HUES48 (cell line): ENCODE results near the gene PPP1CC.
"Not testable (repeated sequence)": the region's sequence is repeated elsewhere in the genome, so short reads cannot be mapped to it uniquely, and the experiment has no call there.

ENCODE experiments used
- H3K27ac ChIP-seq: one replicate; pipeline ENCODE4 v1.7.0; 2013; ENCODE audit warnings: low read depth, low read length, inconsistent platforms
- H3K27me3 ChIP-seq: 2 replicates; pipeline ENCODE4 v1.6.1; 2013; ENCODE audit warnings: mild to moderate bottlenecking, low read length; ENCODE audit not compliant: control insufficient read depth, insufficient read depth
- H3K36me3 ChIP-seq: 2 replicates; pipeline ENCODE4 v1.6.1; 2013; ENCODE audit warnings: low read length; ENCODE audit not compliant: control insufficient read depth, insufficient read depth
- H3K4me1 ChIP-seq: 2 replicates; pipeline ENCODE4 v1.6.1; 2013; ENCODE audit warnings: mild to moderate bottlenecking, low read length; ENCODE audit not compliant: control insufficient read depth, insufficient read depth
- H3K4me3 ChIP-seq: 2 replicates; pipeline ENCODE4 v1.5.1; 2013; ENCODE audit warnings: mild to moderate bottlenecking, low read depth, low read length
- H3K9ac ChIP-seq: 2 replicates; pipeline ENCODE4 v1.6.1; 2013; ENCODE audit warnings: mild to moderate bottlenecking, low read depth, low read length, moderate library complexity
- H3K9me3 ChIP-seq: 2 replicates; pipeline ENCODE4 v1.6.1; 2013; ENCODE audit warnings: low read length; ENCODE audit not compliant: control insufficient read depth, insufficient read depth

The PPP1CC gene

DNA sequence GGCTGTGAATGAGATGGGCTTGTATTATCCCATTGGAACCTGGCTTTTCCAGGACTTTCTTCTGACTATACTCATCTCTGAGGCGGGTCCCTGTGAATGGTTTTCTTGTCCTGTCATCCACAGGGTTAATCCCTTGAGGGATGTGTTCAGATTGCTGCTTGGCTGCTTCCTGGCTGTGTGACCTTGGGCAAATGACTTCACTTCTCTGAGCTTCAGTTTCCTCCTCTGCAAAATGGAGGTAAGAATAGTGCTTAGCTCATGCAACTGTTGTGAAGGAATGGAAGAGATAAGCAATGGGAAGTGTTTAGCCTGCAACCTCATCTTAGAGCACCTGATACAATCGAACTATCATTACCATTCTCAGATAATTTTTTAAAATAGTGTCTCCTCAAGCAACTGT lies 32.1 kb upstream of the PPP1CC start:
- Histone ChIP-seq H3K27me3 (no peaks in the 10 kb centered on the region), H3K36me3 (no peaks in the 10 kb centered on the region), H3K9ac (no peak overlapping the region), H3K4me1 (0 out of 2 replicates have a peak, but pooled peaks cover 3% of the 10 kb centered on the region), H3K9me3 (no peaks in the 10 kb centered on the region), H3K27ac (no peak overlapping the region), H3K4me3 (no peak overlapping the region)

DNA sequence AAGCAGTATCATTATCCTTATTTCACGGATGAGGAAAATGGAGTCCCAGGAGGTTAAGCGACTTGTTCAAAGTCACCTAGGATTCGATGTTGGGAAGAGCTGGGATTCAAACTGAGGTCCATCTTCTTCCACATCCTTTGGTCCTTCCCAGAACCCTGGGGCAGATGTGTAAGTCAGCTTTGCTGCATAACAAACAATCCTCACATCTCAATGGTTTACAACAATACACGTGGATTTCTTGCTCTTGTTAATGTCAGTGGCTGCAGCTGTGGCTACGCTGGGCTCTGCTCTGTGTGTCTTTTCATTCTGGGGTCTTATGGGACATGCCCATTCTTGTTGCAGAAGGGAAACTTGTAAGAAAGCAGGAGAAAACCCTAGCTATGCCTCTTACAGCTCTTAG lies 26.3 kb upstream of the PPP1CC start:
- no peaks in the 10 kb centered on the region for H3K27me3 ChIP-seq
- H3K9me3 ChIP-seq = no peaks in the 10 kb centered on the region
- H3K36me3 ChIP-seq = no peaks in the 10 kb centered on the region
- no peak overlapping the region for H3K4me3 ChIP-seq
- H3K4me1 ChIP-seq = no peaks in the 10 kb centered on the region
- H3K27ac ChIP-seq = no peak overlapping the region
- no peak overlapping the region for H3K9ac ChIP-seq

DNA sequence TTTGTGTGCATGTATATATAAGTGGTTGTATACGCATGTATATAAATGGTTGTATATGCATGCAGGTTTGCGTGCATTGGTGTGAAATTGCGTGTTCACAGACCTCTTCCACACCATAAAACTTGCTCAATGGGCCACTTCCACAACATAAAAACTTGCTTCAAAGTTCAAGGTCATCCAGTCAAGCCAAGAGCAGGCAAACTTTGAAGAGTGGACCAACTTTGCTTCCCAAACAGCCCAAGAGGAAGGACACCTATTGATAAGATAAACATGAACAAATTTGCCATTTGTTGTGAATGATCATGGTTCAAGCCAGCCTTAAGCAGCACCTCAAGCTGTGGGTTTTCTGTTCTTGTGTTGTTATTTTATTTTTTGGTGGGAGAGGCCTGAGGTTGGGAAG lies 25.2 kb upstream of the PPP1CC start:
- Histone ChIP-seq H3K9me3 (no peaks in the 10 kb centered on the region), H3K27ac (no peak overlapping the region), H3K9ac (no peak overlapping the region), H3K4me1 (no peaks in the 10 kb centered on the region), H3K4me3 (no peak overlapping the region), H3K36me3 (no peaks in the 10 kb centered on the region), H3K27me3 (no peaks in the 10 kb centered on the region)

DNA sequence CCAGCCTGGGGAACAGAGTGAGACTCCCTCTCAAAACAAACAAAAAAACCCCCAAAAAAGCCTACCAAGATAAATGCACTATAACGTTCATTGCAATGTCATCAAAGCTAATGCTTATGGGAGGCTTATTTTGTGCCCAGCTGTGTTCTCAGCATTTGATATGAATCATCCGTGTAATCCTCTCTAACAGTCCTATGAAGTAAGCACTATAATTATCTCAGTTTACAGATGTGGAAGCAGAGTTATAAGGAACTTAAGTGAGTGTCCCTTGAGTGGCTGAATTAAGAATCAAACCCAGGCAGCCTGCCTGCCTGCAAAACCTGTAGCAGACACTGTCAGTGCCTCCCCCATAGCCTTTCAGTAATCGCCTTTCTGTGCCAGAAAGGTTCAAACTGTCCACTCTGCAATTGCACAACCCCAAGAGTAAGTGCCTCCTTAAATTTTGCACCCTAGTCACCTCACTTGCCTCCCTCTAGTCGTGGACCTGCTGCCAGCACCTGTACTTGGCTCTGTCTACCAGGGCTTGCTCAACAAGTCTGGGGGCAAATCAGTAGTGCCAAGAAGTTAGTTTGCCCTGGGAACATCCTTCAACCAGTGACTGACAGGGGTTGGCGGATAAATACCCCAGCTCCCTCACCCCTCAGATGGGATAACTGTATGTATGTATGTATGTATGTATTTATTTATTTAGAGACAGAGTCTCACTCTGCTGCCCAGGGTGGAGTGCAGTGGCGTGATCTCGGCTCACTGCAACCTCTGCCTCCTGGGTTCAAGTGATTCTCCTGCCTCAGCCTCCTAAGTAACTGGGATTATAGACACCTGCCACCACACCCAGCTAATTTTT lies 23.8 kb upstream of the PPP1CC start:
- Histone ChIP-seq H3K27me3 (no peaks in the 10 kb centered on the region), H3K36me3 (no peaks in the 10 kb centered on the region), H3K27ac (no peak overlapping the region), H3K4me3 (no peak overlapping the region), H3K9ac (no peak overlapping the region), H3K9me3 (no peaks in the 10 kb centered on the region), H3K4me1 (no peaks in the 10 kb centered on the region)

DNA sequence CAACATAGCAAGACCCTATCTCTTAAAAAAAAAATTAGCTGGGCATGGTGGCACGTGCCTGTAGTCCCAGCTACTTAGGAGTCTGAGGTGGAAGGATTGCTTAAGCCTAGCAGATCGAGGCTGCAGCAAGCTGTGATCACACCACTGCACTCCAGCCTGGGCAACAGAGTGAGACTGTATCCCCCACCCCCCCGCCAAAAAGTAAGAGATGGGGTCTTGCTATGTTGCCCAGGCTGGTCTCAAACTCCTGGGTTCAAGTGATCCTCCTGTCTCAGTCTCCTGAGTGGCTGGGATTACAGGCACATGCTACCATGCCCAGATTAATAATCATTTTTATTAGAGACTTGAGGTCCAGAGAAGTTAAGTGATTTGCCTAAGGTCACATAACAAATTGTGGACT lies 22.9 kb upstream of the PPP1CC start:
- H3K4me3 ChIP-seq, H3K9ac ChIP-seq, H3K27me3 ChIP-seq, H3K27ac ChIP-seq, H3K4me1 ChIP-seq, H3K36me3 ChIP-seq, H3K9me3 ChIP-seq: not testable (repeated sequence)

DNA sequence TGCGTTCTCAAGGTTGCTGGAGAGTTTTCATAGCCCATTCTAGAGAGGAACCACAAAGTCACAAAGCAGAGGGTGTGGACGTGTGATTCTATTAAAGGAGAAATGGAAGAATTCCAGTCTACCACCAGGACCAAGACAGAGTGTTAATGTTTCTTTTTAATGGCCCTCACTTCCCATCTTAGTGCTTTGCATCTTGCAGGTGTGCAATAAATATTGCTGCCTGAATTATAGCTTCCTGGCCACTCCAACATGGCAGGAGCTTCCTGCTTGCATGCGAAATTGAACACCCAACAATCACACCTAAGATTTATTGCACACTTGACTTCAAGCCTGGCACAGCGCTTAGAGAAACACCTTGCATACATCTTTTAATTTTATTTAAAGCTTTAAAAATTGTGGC lies 22.4 kb upstream of the PPP1CC start:
- H3K9ac ChIP-seq = no peak overlapping the region
- no peaks in the 10 kb centered on the region for H3K9me3 ChIP-seq
- H3K4me3 ChIP-seq = no peak overlapping the region
- H3K27ac ChIP-seq = no peak overlapping the region
- H3K4me1 ChIP-seq = no peaks in the 10 kb centered on the region
- no peaks in the 10 kb centered on the region for H3K36me3 ChIP-seq
- H3K27me3 ChIP-seq = no peaks in the 10 kb centered on the region

DNA sequence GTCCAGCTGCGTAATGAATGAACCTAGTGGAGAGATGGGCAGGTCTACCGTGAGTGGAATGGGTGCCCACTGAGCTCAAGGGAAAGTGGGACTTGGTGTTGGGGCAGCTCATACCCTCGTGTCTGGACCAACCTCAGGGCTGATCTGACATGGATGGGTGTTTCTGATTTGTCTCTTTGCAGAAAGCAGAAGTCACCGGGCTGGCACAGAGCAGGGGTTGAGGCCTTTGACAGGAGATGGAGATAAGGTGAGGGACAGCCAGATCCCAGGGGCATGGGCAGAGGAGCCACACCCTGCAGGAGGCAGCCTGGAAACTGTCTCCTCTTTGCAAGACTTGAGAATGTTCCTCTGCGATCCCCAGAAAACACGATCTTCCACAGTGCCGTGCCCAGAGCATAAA lies 20.9 kb upstream of the PPP1CC start:
- no peak overlapping the region for H3K9ac ChIP-seq
- no peaks in the 10 kb centered on the region for H3K9me3 ChIP-seq
- no peaks in the 10 kb centered on the region for H3K36me3 ChIP-seq
- H3K4me1 ChIP-seq = no peaks in the 10 kb centered on the region
- no peak overlapping the region for H3K27ac ChIP-seq
- H3K4me3 ChIP-seq = no peak overlapping the region
- H3K27me3 ChIP-seq = no peaks in the 10 kb centered on the region

DNA sequence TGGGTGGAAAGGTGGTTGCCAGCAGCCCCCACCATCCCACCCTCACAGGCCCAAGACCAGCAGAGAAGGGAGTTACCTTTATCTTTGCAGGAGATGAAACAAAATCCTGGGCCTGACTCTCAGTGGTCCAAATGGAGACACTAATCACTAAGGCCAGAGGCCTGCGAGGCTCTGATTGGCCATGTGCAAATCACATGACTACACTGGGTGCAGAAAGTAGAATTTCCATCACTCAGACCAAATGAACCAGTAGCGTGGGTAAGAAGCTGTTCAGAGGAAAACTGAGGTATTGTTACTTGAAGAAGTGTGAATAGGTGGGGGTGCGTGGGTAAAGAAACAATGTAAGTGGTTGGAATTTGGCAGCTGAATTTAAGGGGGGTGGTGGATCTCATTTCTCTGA lies 20.2 kb upstream of the PPP1CC start:
- no peaks in the 10 kb centered on the region for H3K36me3 ChIP-seq
- no peak overlapping the region for H3K4me3 ChIP-seq
- no peaks in the 10 kb centered on the region for H3K27me3 ChIP-seq
- H3K9me3 ChIP-seq = no peaks in the 10 kb centered on the region
- no peak overlapping the region for H3K9ac ChIP-seq
- H3K4me1 ChIP-seq = no peaks in the 10 kb centered on the region
- H3K27ac ChIP-seq = no peak overlapping the region

DNA sequence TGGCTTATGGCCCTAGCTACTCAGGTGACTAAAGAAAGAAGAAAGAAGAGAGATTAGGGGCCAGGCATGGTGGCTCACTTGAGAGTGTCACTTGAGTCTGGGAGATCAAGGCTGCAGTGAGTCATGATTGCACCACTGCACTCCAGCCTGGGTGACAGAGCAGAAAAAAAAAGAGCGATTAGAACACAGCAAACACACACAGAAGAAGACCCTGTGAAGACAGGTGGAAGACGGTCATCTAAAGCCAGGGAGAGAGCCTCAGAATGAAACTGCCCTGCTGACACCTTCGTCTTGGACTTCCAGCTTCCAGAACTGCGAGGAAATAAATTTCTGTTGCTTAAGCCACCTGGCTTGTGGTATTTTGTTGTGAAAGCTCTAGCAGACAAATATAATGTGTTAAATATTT lies 17.5 kb upstream of the PPP1CC start:
- Histone ChIP-seq H3K27ac (no peak overlapping the region), H3K27me3 (no peaks in the 10 kb centered on the region), H3K9ac (no peak overlapping the region), H3K9me3 (no peaks in the 10 kb centered on the region), H3K36me3 (no peaks in the 10 kb centered on the region), H3K4me1 (no peaks in the 10 kb centered on the region), H3K4me3 (no peak overlapping the region)

DNA sequence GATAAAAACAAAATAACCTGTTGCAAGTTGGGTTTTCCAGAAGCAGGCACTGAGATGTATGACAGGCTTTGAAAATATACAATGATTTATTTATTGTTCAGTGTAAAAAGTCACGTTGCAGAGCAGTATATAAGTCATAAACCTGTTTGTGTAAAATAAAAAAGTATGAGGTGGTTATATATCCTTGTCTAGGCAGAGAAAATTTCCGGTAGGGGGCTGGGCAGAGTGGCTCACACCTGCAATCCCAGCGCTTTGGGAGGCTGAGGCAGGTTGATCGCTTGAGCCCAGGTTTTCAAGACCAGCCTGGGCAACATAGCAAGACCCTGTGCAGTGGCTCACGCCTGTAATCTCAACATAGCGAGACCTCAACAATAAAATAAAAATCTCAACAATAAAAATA lies 16.2 kb upstream of the PPP1CC start:
- Histone ChIP-seq H3K27ac (no peak overlapping the region), H3K27me3 (no peaks in the 10 kb centered on the region), H3K4me3 (no peak overlapping the region), H3K36me3 (no peaks in the 10 kb centered on the region), H3K4me1 (no peaks in the 10 kb centered on the region), H3K9me3 (no peaks in the 10 kb centered on the region), H3K9ac (no peak overlapping the region)

DNA sequence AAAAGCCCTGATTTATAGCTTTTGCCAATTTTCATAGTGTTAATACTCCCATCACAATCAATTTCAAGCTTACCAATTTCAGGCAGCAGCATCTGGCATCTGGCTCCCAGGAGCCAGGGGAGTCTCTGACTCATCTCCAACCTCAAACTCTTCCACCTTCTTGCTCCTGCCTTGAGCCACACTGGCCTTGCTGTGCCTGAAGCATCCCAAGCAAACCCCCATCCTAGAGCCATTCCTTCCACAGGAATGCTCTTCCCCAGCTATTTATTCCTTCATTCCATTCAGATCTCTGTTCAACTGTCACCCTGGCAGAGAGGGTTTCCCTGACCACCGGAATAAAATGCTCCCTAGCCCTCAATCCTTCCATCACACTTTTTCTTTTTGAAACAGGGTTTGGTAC lies 13.9 kb upstream of the PPP1CC start:
- Histone ChIP-seq H3K4me3 (no peak overlapping the region), H3K36me3 (no peaks in the 10 kb centered on the region), H3K4me1 (no peaks in the 10 kb centered on the region), H3K9ac (no peak overlapping the region), H3K27ac (no peak overlapping the region), H3K27me3 (no peaks in the 10 kb centered on the region), H3K9me3 (no peaks in the 10 kb centered on the region)
